Gastroesophageal sphincter (tissue), 4 donors: ENCODE measurements around the gene TPM4. TPM values are rescaled to one million over a fixed set of nuclear protein-coding genes. Genes with fewer than 3 reads are reported as not detected.
A peak's percentile ranks its signal among the peaks of the same experiment; 100 is the strongest.
"Not testable (repeated sequence)": the region's sequence is repeated elsewhere in the genome, so short reads cannot be mapped to it uniquely, and the experiment has no call there.

ENCODE experiments used
- ATAC-seq: fragments of 150-250 bp; one replicate; pipeline ENCODE4 v1.9.1; 2016; ENCODE audit warnings: mild to moderate bottlenecking, moderate library complexity
- H3K27ac ChIP-seq, 4 donors: fragments of 200-600 bp; sonication (generic) in 3 of 4; 1 replicate in 3 of 4; 2 replicates in 1 of 4; pipeline ENCODE4 v1.5.1; 2016 to 2019
- H3K27me3 ChIP-seq: fragments of 200-600 bp; sonication (generic); one replicate; pipeline ENCODE4 v1.5.1; 2019
- H3K36me3 ChIP-seq, 2 donors: fragments of 200-600 bp; sonication (generic); one replicate each; pipeline ENCODE4 v1.5.1; 2019; ENCODE audit warnings: control low read depth in 1 of 2
- H3K4me1 ChIP-seq, 3 donors: fragments of 200-600 bp; sonication (generic); 1 replicate in 2 of 3; 2 replicates in 1 of 3; pipeline ENCODE4 v1.5.1; 2016 to 2019; ENCODE audit warnings: control low read depth in 2 of 3
- H3K4me3 ChIP-seq, 2 donors: fragments of 200-600 bp; sonication (generic); one replicate each; pipeline ENCODE4 v1.5.1; 2019; ENCODE audit warnings: mild to moderate bottlenecking in 1 of 2, moderate library complexity in 1 of 2
- H3K9me3 ChIP-seq, 3 donors: fragments of 200-600 bp; sonication (generic); one replicate each; pipeline ENCODE4 v1.5.1; 2017 to 2019; ENCODE audit warnings: control low read depth in 2 of 3
- CTCF ChIP-seq, 4 experiments: fragments of 200-600 bp in 2 of 4; fragments of 450-650 bp in 2 of 4; sonication (generic) in 1 of 4; IDR thresholded peaks; one replicate each; pipeline ENCODE4 v1.5.1; 2017 to 2019; ENCODE audit warnings: antibody characterized with exemption in 4 of 4, mild to moderate bottlenecking in 2 of 4, moderate library complexity in 2 of 4
- EP300 ChIP-seq: sonication (generic); formaldehyde crosslinking; IDR thresholded peaks from one replicate; pipeline ENCODE4 v1.6.1; 2017; ENCODE audit warnings: antibody characterized with exemption, mild to moderate bottlenecking
- POLR2A ChIP-seq, 2 donors: fragments of 450-650 bp; IDR thresholded peaks; one replicate each; pipeline ENCODE4 v1.6.1; 2017; ENCODE audit warnings: antibody characterized with exemption in 2 of 2, mild to moderate bottlenecking in 2 of 2, moderate library complexity in 1 of 2
- POLR2AphosphoS5 ChIP-seq: sonication (generic); formaldehyde crosslinking; IDR thresholded peaks from one replicate; pipeline ENCODE4 v1.6.1; 2017; ENCODE audit warnings: antibody characterized with exemption
- WGBS, 2 donors: methylation state at CpG; one replicate each; pipeline ENCODE4 v1.1.5; 2018; ENCODE audit warnings: low coverage in 1 of 2; 5-methylcytosine and 5-hydroxymethylcytosine counted together
- total RNA-seq, 4 donors: library from RNA; depleted of rRNA; stranded (reverse); fragments of >200 nt; gene quantifications; one replicate each; pipeline ENCODE4 v1.1.0, GENCODE V29; 2016

The TPM4 gene
- total RNA-seq, 4 donors from 2014 or later = 351 to 486 (median 404) TPM

GRCh38 chr19:16098821-16099220 lies 22.5 kb downstream of the TPM4 start:
- Histone ChIP-seq H3K9me3 (no peaks in the 10 kb centered on the region), H3K4me1 (peaks cover 0 to 44% (median 0%) of the 10 kb centered on the region in 3 donors), H3K27ac (peak overlapping the region in 3 of 4 donors; percentile 43 to 100 (median 99)), H3K36me3 (peaks cover 3 to 98% of the 10 kb centered on the region in 2 donors), H3K27me3 (no peaks in the 10 kb centered on the region), H3K4me3 (no peak overlapping the region)
- no peak for ATAC-seq
- no peak for TF ChIP-seq POLR2AphosphoS5
- no peak for TF ChIP-seq POLR2A (IDR thresholded peaks at IDR 0.05)
- no peak for TF ChIP-seq CTCF (IDR thresholded peaks at IDR 0.05)
- TF ChIP-seq EP300 = no peak
- whole genome bisulfite sequencing, 2 donors = 55 to 86% methylated on average over 2 to 4 of the region's 6 CpGs

- WGBS, 2 donors = 70 to 72% methylated on average over 5 to 6 of the region's 8 CpGs
- ATAC-seq, H3K27me3 ChIP-seq, H3K4me3 ChIP-seq, H3K9me3 ChIP-seq: not testable (repeated sequence)
- peak overlapping the region in 2 of 4 donors; percentile 99 to 100 for H3K27ac ChIP-seq
- peaks cover 0 to 38% (median 0%) of the 10 kb centered on the region in 3 donors for H3K4me1 ChIP-seq
- peaks cover 3 to 97% of the 10 kb centered on the region in 2 donors for H3K36me3 ChIP-seq
Measured at GRCh38 chr19:16099314-16099965, 23.1 kb downstream of the TPM4 start.

DNA sequence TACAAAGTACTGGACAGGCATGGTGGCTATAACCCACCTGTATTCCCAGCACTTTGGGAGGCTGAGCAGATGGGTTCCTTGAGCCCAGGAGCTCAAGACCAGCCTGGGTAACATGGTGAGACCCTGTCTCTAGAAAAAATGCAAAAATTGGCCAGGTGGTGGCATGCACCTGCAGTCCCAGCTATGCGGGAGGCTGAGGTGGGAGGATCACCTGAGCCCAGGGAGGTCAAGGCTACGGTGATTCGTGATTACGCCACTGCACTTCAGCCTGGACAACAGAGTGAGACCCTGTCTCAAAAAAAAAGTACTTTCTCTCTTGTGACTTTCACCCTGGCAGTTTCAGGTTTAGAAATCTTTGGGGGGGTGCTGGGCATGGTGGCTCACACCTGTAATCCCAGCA lies 24.2 kb downstream of the TPM4 start:
- H3K36me3 ChIP-seq = peaks cover 3 to 86% of the 10 kb centered on the region in 2 donors
- no peak for ATAC-seq
- H3K27me3 ChIP-seq = no peaks in the 10 kb centered on the region
- WGBS, 2 donors = 87% methylated on average over 4 of the region's 4 CpGs; no CpG with 5 or more reads in 1 of the 2 donors
- H3K27ac ChIP-seq = no peak overlapping the region
- peaks cover 0 to 27% (median 0%) of the 10 kb centered on the region in 3 donors for H3K4me1 ChIP-seq
- no peaks in the 10 kb centered on the region for H3K9me3 ChIP-seq
- no peak overlapping the region for H3K4me3 ChIP-seq
- TF ChIP-seq POLR2AphosphoS5 = no peak
- no peak for TF ChIP-seq CTCF (IDR thresholded peaks at IDR 0.05)
- TF ChIP-seq EP300 = no peak
- TF ChIP-seq POLR2A (IDR thresholded peaks at IDR 0.05) = no peak

DNA sequence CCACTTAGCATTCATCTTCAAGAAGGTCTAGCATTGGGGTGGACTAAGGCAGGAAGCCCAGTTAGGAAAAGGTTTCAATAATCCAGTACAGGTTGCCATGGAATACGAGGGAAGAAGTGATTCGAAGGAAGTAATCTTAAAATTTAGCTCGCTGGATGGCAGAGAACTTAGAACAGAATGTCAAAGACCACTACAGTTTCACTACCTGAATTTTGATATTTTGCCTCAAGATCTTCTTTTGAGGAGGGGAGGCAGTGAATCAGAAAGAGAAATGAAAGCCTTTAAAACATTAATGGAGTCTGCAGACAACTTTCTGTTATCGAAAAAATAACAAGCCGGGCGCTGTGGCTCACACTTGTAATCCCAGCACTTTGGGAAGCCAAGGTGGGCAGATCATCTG lies 28.4 kb downstream of the TPM4 start:
- ATAC-seq = no peak
- Histone ChIP-seq H3K4me1 (no peaks in the 10 kb centered on the region), H3K9me3 (no peaks in the 10 kb centered on the region)

DNA sequence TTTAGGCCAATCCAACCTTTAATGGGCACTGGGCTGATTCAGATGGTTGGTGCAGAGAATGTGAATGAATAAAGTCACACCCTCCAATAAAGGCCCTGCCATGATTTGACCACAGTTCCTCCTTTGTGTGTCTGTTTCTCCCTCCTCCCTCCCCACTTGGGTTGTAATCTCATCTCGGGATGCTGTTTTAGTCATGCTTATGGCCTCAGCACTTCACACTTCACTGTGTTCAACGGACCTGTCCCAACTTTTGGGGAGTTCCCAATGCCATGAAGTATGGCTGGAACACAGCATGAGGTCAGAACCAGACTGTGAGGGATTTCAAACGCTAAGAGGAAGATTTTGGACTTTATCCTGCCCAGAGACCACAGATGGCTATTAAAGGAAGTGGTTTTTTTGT lies 29.8 kb downstream of the TPM4 start:
- ATAC-seq = no peak
- WGBS, 2 donors = 10 to 18% methylated on average over 2 to 3 of the region's 3 CpGs
- TF ChIP-seq POLR2AphosphoS5 (no peak), EP300 (no peak), POLR2A (IDR thresholded peaks at IDR 0.05) (no peak), CTCF (IDR thresholded peaks at IDR 0.05) (no peak)
- peaks cover 0 to 6% (median 0%) of the 10 kb centered on the region in 3 donors for H3K4me1 ChIP-seq
- H3K4me3 ChIP-seq = no peak overlapping the region
- H3K27ac ChIP-seq = peak overlapping the region in 3 of 4 donors; percentile 54 to 57 (median 54)
- no peaks in the 10 kb centered on the region for H3K27me3 ChIP-seq
- H3K9me3 ChIP-seq = no peaks in the 10 kb centered on the region
- H3K36me3 ChIP-seq = peaks cover 3 to 33% of the 10 kb centered on the region in 2 donors

More for the DNA sequence above, 28.4 kb downstream of the TPM4 start:
- Histone ChIP-seq H3K36me3 (peaks cover 3 to 47% of the 10 kb centered on the region in 2 donors), H3K27me3 (no peaks in the 10 kb centered on the region), H3K27ac (peak overlapping the region in 3 of 4 donors; percentile 54 to 55 (median 54)), H3K4me3 (no peak overlapping the region)
- WGBS, 2 donors = 78 to 85% methylated on average over 5 to 6 of the region's 6 CpGs
- TF ChIP-seq EP300 = no peak
- no peak for TF ChIP-seq POLR2AphosphoS5
- TF ChIP-seq CTCF (IDR thresholded peaks at IDR 0.05) = no peak
- no peak for TF ChIP-seq POLR2A (IDR thresholded peaks at IDR 0.05)
